HepG2 (cell line): ENCODE data around the gene KRT6B. TPM values are rescaled to one million over a fixed set of nuclear protein-coding genes. Genes with fewer than 3 reads are reported as not detected.

Experiments used
- ATAC-seq: fragments of 200-7000 bp; cut with Tn5 transposase; 3 replicates; pipeline ENCODE4 v1.9.1; 2020; ENCODE audit warnings: mild to moderate bottlenecking, moderate library complexity
- BruUV-seq: library from RNA; stranded (reverse); fragments of 400-500 nt; replicated peaks from 2 replicates; lab custom pipeline; 2021; lab: Mats Ljungman, UMichigan
- CTCF ChIA-PET: fragments of 300-600 bp; formaldehyde crosslinking; extraction: SDS; loops from one replicate; lab custom pipeline; 2021; ENCODE audit warnings: low total read pairs, inconsistent platforms, low intra/inter-chr PET ratio; lab: Yijun Ruan, JAX
- POLR2A ChIA-PET: fragments of 350-600 bp; sonication (Branson Sonifier 250); formaldehyde crosslinking; loops from one replicate; lab custom pipeline; 2020; ENCODE audit warnings: antibody characterized with exemption, inconsistent platforms; lab: Yijun Ruan, JAX
- DNase-seq: peaks from one replicate; pipeline ENCODE4 v3.0.0-alpha.2; 2015; ENCODE audit warnings: low spot score
- FAIRE-seq: peaks from 3 replicates; lab custom pipeline; 2011; peaks lifted over from hg19 to GRCh38; lab: Jason Lieb, UNC
- H2AFZ ChIP-seq: one replicate; pipeline ENCODE4 v1.6.1; 2011; ENCODE audit warnings: low read length, inconsistent platforms
- H3K27ac ChIP-seq: fragments of 300-600 bp; 3 replicates; pipeline ENCODE4 v1.8.0; 2011; ENCODE audit warnings: mixed run types, mild to moderate bottlenecking, mixed read lengths, low read length, inconsistent platforms; ENCODE audit not compliant: insufficient read depth; ENCODE audit errors: extremely low read length
- H3K27me3 ChIP-seq, 2 experiments: fragments of 200-600 bp in 1 of 2; 2 replicates in 1 of 2; 3 replicates in 1 of 2; pipeline versions ENCODE4 v1.6.0 to v1.8.0; 2011; ENCODE audit warnings: low read length in 2 of 2, mild to moderate bottlenecking in 2 of 2, moderate library complexity in 2 of 2, inconsistent platforms in 1 of 2; ENCODE audit not compliant: insufficient read depth in 2 of 2, control insufficient read depth in 1 of 2
- H3K36me3 ChIP-seq, 2 experiments: fragments of 200-600 bp in 1 of 2; replicated peaks in 1 of 2; 2 replicates in 1 of 2; 3 replicates in 1 of 2; pipeline versions ENCODE4 v1.5.1 to v1.8.0; 2011; ENCODE audit warnings: low read length in 2 of 2, inconsistent platforms in 1 of 2; ENCODE audit not compliant: insufficient read depth in 2 of 2, control insufficient read depth in 1 of 2
- H3K4me1 ChIP-seq: 2 replicates; pipeline ENCODE4 v1.5.1; 2012; ENCODE audit warnings: low read length, inconsistent platforms; ENCODE audit not compliant: insufficient read depth
- H3K4me2 ChIP-seq: 2 replicates; pipeline ENCODE4 v1.6.0; 2011; ENCODE audit warnings: low read depth, low read length, inconsistent platforms
- H3K4me3 ChIP-seq, 3 experiments: fragments of 200-600 bp in 1 of 3; sonication (generic), shearing (Covaris generic) in 1 of 3; replicated peaks in 1 of 3; 2 replicates each; pipeline ENCODE4 v1.5.1; 2011 to 2016; ENCODE audit warnings: low read length in 3 of 3, inconsistent platforms in 2 of 3, low read depth in 2 of 3, mild to moderate bottlenecking in 2 of 3, control low read depth in 1 of 3, mixed read lengths in 1 of 3; ENCODE audit not compliant: insufficient read depth in 1 of 3
- H3K79me2 ChIP-seq: one replicate; pipeline ENCODE4 v1.6.1; 2011; ENCODE audit warnings: low read length, inconsistent platforms; ENCODE audit not compliant: insufficient read depth
- H3K9ac ChIP-seq: 2 replicates; pipeline ENCODE4 v1.6.0; 2011; ENCODE audit warnings: mild to moderate bottlenecking, low read depth, low read length, inconsistent platforms; ENCODE audit not compliant: insufficient read depth
- H3K9me3 ChIP-seq: 2 replicates; pipeline ENCODE4 v1.5.1; 2012; ENCODE audit warnings: mild to moderate bottlenecking, low read length
- H4K20me1 ChIP-seq: 2 replicates; pipeline ENCODE4 v1.6.0; 2011; ENCODE audit warnings: inconsistent platforms, mild to moderate bottlenecking, low read length, moderate library complexity; ENCODE audit not compliant: insufficient read depth
- AFF4 ChIP-seq: sonication (generic); formaldehyde crosslinking; IDR thresholded peaks from 2 replicates; pipeline ENCODE4 v1.4.0; 2020; ENCODE audit warnings: missing genetic modification reagents
- KMT2B ChIP-seq: IDR thresholded peaks from 2 replicates; pipeline ENCODE4 v1.6.1; 2016; ENCODE audit warnings: missing genetic modification reagents, missing compliant biosample characterization
- NR0B2 ChIP-seq: sonication (generic); formaldehyde crosslinking; IDR thresholded peaks from 2 replicates; pipeline ENCODE4 v1.4.0; 2020; ENCODE audit warnings: mild to moderate bottlenecking, missing genetic modification reagents
- POLR2A ChIP-seq, 2 experiments: IDR thresholded peaks; 2 replicates each; pipeline ENCODE4 v1.6.1; 2011; ENCODE audit warnings: low read depth in 2 of 2, low read length in 2 of 2, mild to moderate bottlenecking in 1 of 2, moderate library complexity in 1 of 2; ENCODE audit not compliant: insufficient read depth in 1 of 2
- ZNF609 ChIP-seq: sonication (generic); formaldehyde crosslinking; IDR thresholded peaks from 2 replicates; pipeline ENCODE4 v1.4.0; 2020; ENCODE audit warnings: mild to moderate bottlenecking, missing genetic modification reagents, borderline replicate concordance
- ZNF615 ChIP-seq: sonication (generic); formaldehyde crosslinking; IDR thresholded peaks from 2 replicates; pipeline ENCODE4 v1.5.0; 2020; ENCODE audit warnings: mild to moderate bottlenecking, missing genetic modification reagents, borderline replicate concordance
- ZNF703 ChIP-seq: sonication (generic); formaldehyde crosslinking; IDR thresholded peaks from 2 replicates; pipeline ENCODE4 v1.5.1; 2020; ENCODE audit warnings: missing genetic modification reagents, mild to moderate bottlenecking, moderate library complexity, borderline replicate concordance
- ZNF770 ChIP-seq: sonication (generic); formaldehyde crosslinking; IDR thresholded peaks from 2 replicates; pipeline ENCODE4 v1.5.0; 2020; ENCODE audit warnings: mild to moderate bottlenecking, missing genetic modification reagents
- WGBS: methylation state at CpG from one replicate; pipeline ENCODE4 v1.1.6; 2017; ENCODE audit warnings: low lambda C conversion rate; 5-methylcytosine and 5-hydroxymethylcytosine counted together
- in situ Hi-C: cut with HindIII; loops from 2 replicates; pipeline ENCODE4 v1.10.0; 2017; ENCODE audit warnings: low pct_unique_long_range_greater_than_20kb; ENCODE audit not compliant: extremely low pct_ligation_motif_present
- intact Hi-C: fragments of 100-400 bp; cut with micrococcal nuclease; formaldehyde crosslinking; loops from one replicate; pipeline ENCODE4 v1.10.0; 2022; ENCODE audit not compliant: unreplicated experiment
- polyA plus RNA-seq, 8 experiments: library from polyadenylated mRNA; depleted of rRNA in 3 of 8; stranded (reverse) in 7 of 8; unstranded in 1 of 8; fragments of >200 nt; fragmentation: Illumina TruSeq in 4 of 8; extraction: Trizol in 4 of 8; gene quantifications; 2 replicates each; pipeline versions ENCODE4 v1.2.1 to v1.2.3, GENCODE V29; 2011 to 2016; ENCODE audit warnings: low read depth in 4 of 8, missing spikeins in 1 of 8, mixed read lengths in 1 of 8; ENCODE audit not compliant: insufficient read depth in 1 of 8
- total RNA-seq, 5 experiments: library from RNA; depleted of rRNA; stranded (reverse); fragments of >200 nt; fragmentation: Illumina TruSeq; extraction: Trizol; gene quantifications; 2 replicates each; pipeline ENCODE4 v1.2.3, GENCODE V29; 2016; ENCODE audit warnings: low read depth in 1 of 5

KRT6B gene
- total and polyA plus RNA-seq, 2 of the 13 experiments (the other 11 are each of a cell fraction or from before 2014, with no cell fraction given): not detected

- Histone ChIP-seq H4K20me1 (no peaks in the 10 kb centered on the region), H3K9ac (no peak overlapping the region), H3K9me3 (no peaks in the 10 kb centered on the region), H3K4me3 (no peak overlapping the region)
- in situ Hi-C loops: no loop called here
- 45% methylated on average over 5 of the region's 5 CpGs for whole genome bisulfite sequencing
- BruUV-seq: no TSS peak
- POLR2A ChIA-PET: no interaction called here
- DNase-seq: no peak
- no peak for TF ChIP-seq ZNF770 (CRISPR knock-in tag)
- no peak for TF ChIP-seq AFF4 (CRISPR knock-in tag)
- TF ChIP-seq ZNF703 (CRISPR knock-in tag): no peak
- no peak for TF ChIP-seq NR0B2 (CRISPR knock-in tag)
- TF ChIP-seq ZNF609 (CRISPR knock-in tag): no peak
- no peak for TF ChIP-seq POLR2A (IDR thresholded peaks at IDR 0.05; ENCODE audit: insufficient read depth in 1 of 2, low read depth in 2 of 2, low read length in 2 of 2)
- no peak for TF ChIP-seq KMT2B (CRISPR knock-in tag)
- TF ChIP-seq ZNF615 (CRISPR knock-in tag): no peak
- TF ChIP-seq, all 625 proteins: peak for 0
- no peaks in the 10 kb centered on the region for H3K36me3 ChIP-seq
- CTCF ChIA-PET: no interaction called here
- H2AFZ ChIP-seq: no peak overlapping the region
- no peaks in the 10 kb centered on the region for H3K79me2 ChIP-seq
- H3K27me3 ChIP-seq: peaks cover 3 to 34% of the 10 kb centered on the region in 2 experiments; a peak in 3 of 5 replicates
- H3K4me2 ChIP-seq: no peak overlapping the region
- intact Hi-C loops: no loop called here
- ATAC-seq: no peak
- no peak for FAIRE-seq
- H3K4me1 ChIP-seq: no peaks in the 10 kb centered on the region
- H3K27ac ChIP-seq: no peak overlapping the region
Measured at GRCh38 chr12:52425466-52425865, 26.5 kb downstream of the KRT6B start.
